Cardiac fibroblast (primary cell): Measurements from ENCODE around the gene C2CD2.

Experiments
- DNase-seq, 2 donors: peaks; one replicate each; pipeline versions ENCODE4 v3.0.0 to v3.0.0-alpha.2; 2010; ENCODE audit warnings: low read depth in 2 of 2
- H3K4me3 ChIP-seq, 2 donors: replicated peaks in 1 of 2; 1 replicate in 1 of 2; 2 replicates in 1 of 2; pipeline ENCODE4 v1.5.1; 2011; ENCODE audit warnings: low read depth in 2 of 2, low read length in 2 of 2, mild to moderate bottlenecking in 2 of 2, moderate library complexity in 1 of 2
- CTCF ChIP-seq: IDR thresholded peaks from one replicate; pipeline ENCODE4 v1.5.1; 2011; ENCODE audit warnings: low read depth, mild to moderate bottlenecking, low read length, inconsistent platforms

C2CD2 gene

GRCh38 chr21:41885341-41886024, 68.3 kb downstream of the C2CD2 start:
- no peak for DNase-seq
- no peak overlapping the region for H3K4me3 ChIP-seq
- TF ChIP-seq CTCF = no peak

GRCh38 chr21:41884501-41885030, 69.3 kb downstream of the C2CD2 start:
- DNase-seq = no peak
- TF ChIP-seq CTCF = no peak
- no peak overlapping the region for H3K4me3 ChIP-seq

- TF ChIP-seq CTCF = no peak
- no peak overlapping the region for H3K4me3 ChIP-seq
- peak in 1 of 2 donors; percentile 18 for DNase-seq
Measured at GRCh38 chr21:41883582-41883981, 70.2 kb downstream of the C2CD2 start.

GRCh38 chr21:41881051-41881450, 72.8 kb downstream of the C2CD2 start:
- no peak for TF ChIP-seq CTCF
- no peak overlapping the region for H3K4me3 ChIP-seq

GRCh38 chr21:41880153-41880552, 73.7 kb downstream of the C2CD2 start:
- no peak for DNase-seq
- TF ChIP-seq CTCF = no peak
- no peak overlapping the region for H3K4me3 ChIP-seq

More at GRCh38 chr21:41881051-41881450, 72.8 kb downstream of the C2CD2 start:
- DNase-seq = no peak

- DNase-seq = peak; percentile 83 to 92
- peak within 1 kb of the TSS; percentile 83 to 84 for H3K4me3 ChIP-seq
- TF ChIP-seq CTCF = no peak
Measured at GRCh38 chr21:41879190-41879998, 74.4 kb downstream of the C2CD2 start, which contains the start of gene PRDM15. Gene PRDM15 (minus strand): TSS chr21:41879344. CDS start chr21:41860363, 18,981 bp downstream.
